HEK293 (cell line): ENCODE data around the gene SH3BP1.

Experiments
- MYNN ChIP-seq: fragments of 450-650 bp; formaldehyde crosslinking; IDR thresholded peaks from 2 replicates; pipeline ENCODE4 v1.5.1; 2016; ENCODE audit warnings: missing biosample characterization, missing genetic modification characterization, borderline replicate concordance
- REST ChIP-seq: fragments of 450-650 bp; formaldehyde crosslinking; IDR thresholded peaks from 2 replicates; pipeline ENCODE4 v1.5.1; 2016; ENCODE audit warnings: missing biosample characterization, missing genetic modification characterization
- TCF7L2 ChIP-seq: IDR thresholded peaks from 2 replicates; pipeline ENCODE4 v1.6.1; 2011; ENCODE audit warnings: low read depth, mild to moderate bottlenecking, inconsistent platforms, low read length, moderate library complexity, borderline replicate concordance
- YY1 ChIP-seq: fragments of 450-650 bp; formaldehyde crosslinking; IDR thresholded peaks from 2 replicates; pipeline ENCODE4 v1.5.1; 2018; ENCODE audit warnings: missing biosample characterization, missing genetic modification characterization
- ZNF132 ChIP-seq: fragments of 450-650 bp; formaldehyde crosslinking; IDR thresholded peaks from 2 replicates; pipeline ENCODE4 v1.5.1; 2017; ENCODE audit warnings: missing biosample characterization, missing genetic modification characterization, borderline replicate concordance
- ZNF311 ChIP-seq: fragments of 450-650 bp; formaldehyde crosslinking; IDR thresholded peaks from 2 replicates; pipeline ENCODE4 v1.5.1; 2017; ENCODE audit warnings: missing biosample characterization, missing genetic modification characterization, borderline replicate concordance
- ZNF391 ChIP-seq: fragments of 450-650 bp; formaldehyde crosslinking; IDR thresholded peaks from 2 replicates; pipeline ENCODE4 v1.5.1; 2016; ENCODE audit warnings: low read depth, missing biosample characterization, missing genetic modification characterization, borderline replicate concordance
- ZNF658 ChIP-seq: fragments of 450-650 bp; formaldehyde crosslinking; IDR thresholded peaks from 2 replicates; pipeline ENCODE4; 2016; ENCODE audit warnings: missing biosample characterization, missing genetic modification characterization
- ZNF76 ChIP-seq: fragments of 450-650 bp; formaldehyde crosslinking; IDR thresholded peaks from 2 replicates; pipeline ENCODE4; 2016; ENCODE audit warnings: low read depth, missing biosample characterization, missing genetic modification characterization, borderline replicate concordance
- TF ChIP-seq, protein P1 (sequence below): fragments of 450-650 bp; formaldehyde crosslinking; IDR thresholded peaks from 2 replicates; pipeline ENCODE4 v1.5.1; 2016; ENCODE audit warnings: missing biosample characterization, missing genetic modification characterization
- TF ChIP-seq, protein P2 (sequence below): fragments of 450-650 bp; formaldehyde crosslinking; IDR thresholded peaks from 2 replicates; pipeline ENCODE4 v1.5.1; 2016; ENCODE audit warnings: missing biosample characterization, missing genetic modification characterization, low read depth
- TF ChIP-seq, protein P3 (sequence below): fragments of 450-650 bp; formaldehyde crosslinking; IDR thresholded peaks from 2 replicates; pipeline ENCODE4 v1.5.1; 2016; ENCODE audit warnings: missing biosample characterization, missing genetic modification characterization

DNA sequence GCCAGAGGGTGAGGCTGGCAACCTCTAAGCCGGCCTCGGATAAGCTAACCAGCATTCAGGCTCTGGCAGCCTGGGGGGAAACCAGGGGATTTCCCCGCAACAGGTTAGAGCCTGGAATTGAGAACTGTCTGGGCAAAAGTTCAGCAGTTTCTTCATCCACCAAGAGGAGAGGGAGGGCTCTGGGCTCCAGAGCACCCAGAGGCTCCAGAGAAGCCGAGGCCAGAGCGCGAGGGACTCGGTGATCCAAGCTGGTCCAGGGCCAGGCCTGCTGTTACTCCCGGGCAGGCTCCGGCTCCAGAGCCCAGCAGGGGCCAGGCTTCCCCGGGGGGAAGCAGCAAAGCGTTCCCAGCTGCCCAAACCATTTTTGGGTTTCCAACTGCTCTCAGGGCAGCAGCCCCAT is 13.3 kb upstream of the SH3BP1 start:
- TF ChIP-seq TCF7L2 (no peak), ZNF311 (tag by site-specific recombination) (no peak), ZNF76 (no peak), YY1 (tag by site-specific recombination) (no peak), ZNF132 (tag by site-specific recombination) (no peak), MYNN (tag by site-specific recombination) (no peak), ZNF391 (tag by site-specific recombination) (no peak), REST (tag by site-specific recombination) (no peak), ZNF658 (no peak)
- TF ChIP-seq, protein P1, sequence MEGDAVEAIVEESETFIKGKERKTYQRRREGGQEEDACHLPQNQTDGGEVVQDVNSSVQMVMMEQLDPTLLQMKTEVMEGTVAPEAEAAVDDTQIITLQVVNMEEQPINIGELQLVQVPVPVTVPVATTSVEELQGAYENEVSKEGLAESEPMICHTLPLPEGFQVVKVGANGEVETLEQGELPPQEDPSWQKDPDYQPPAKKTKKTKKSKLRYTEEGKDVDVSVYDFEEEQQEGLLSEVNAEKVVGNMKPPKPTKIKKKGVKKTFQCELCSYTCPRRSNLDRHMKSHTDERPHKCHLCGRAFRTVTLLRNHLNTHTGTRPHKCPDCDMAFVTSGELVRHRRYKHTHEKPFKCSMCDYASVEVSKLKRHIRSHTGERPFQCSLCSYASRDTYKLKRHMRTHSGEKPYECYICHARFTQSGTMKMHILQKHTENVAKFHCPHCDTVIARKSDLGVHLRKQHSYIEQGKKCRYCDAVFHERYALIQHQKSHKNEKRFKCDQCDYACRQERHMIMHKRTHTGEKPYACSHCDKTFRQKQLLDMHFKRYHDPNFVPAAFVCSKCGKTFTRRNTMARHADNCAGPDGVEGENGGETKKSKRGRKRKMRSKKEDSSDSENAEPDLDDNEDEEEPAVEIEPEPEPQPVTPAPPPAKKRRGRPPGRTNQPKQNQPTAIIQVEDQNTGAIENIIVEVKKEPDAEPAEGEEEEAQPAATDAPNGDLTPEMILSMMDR (tag by site-specific recombination): no peak
- TF ChIP-seq, protein P2, sequence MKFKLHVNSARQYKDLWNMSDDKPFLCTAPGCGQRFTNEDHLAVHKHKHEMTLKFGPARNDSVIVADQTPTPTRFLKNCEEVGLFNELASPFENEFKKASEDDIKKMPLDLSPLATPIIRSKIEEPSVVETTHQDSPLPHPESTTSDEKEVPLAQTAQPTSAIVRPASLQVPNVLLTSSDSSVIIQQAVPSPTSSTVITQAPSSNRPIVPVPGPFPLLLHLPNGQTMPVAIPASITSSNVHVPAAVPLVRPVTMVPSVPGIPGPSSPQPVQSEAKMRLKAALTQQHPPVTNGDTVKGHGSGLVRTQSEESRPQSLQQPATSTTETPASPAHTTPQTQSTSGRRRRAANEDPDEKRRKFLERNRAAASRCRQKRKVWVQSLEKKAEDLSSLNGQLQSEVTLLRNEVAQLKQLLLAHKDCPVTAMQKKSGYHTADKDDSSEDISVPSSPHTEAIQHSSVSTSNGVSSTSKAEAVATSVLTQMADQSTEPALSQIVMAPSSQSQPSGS (tag by site-specific recombination): no peak
- TF ChIP-seq, protein P3, sequence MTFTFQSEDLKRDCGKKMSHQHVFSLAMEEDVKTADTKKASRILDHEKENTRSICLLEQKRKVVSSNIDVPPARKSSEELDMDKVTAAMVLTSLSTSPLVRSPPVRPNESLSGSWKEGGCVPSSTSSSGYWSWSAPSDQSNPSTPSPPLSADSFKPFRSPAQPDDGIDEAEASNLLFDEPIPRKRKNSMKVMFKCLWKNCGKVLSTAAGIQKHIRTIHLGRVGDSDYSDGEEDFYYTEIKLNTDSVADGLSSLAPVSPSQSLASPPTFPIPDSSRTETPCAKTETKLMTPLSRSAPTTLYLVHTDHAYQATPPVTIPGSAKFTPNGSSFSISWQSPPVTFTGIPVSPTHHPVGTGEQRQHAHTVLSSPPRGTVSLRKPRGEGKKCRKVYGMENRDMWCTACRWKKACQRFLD (tag by site-specific recombination): no peak
